ENCODE data around the gene RANBP9.

DNA sequence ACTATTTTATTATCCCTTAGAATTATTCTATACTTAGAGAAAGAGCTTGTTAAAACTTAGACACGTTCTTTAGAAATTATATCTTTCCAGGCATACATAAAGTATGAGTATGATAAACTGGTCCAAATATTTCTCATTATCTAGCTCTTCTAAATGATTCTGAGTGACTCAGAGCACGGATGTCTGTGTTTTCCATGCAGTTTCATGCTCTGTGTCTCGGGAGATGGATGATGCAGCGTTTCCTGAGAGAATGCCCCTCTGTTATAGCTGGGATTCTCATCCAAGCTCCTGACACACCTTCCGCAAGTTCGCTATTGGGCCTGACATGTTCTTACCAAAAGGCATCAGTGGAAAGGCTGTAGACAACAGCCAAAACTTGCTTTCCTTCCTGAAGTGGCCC, 117.9 kb downstream of the RANBP9 start:
- TF ChIP-seq, protein P1, sequence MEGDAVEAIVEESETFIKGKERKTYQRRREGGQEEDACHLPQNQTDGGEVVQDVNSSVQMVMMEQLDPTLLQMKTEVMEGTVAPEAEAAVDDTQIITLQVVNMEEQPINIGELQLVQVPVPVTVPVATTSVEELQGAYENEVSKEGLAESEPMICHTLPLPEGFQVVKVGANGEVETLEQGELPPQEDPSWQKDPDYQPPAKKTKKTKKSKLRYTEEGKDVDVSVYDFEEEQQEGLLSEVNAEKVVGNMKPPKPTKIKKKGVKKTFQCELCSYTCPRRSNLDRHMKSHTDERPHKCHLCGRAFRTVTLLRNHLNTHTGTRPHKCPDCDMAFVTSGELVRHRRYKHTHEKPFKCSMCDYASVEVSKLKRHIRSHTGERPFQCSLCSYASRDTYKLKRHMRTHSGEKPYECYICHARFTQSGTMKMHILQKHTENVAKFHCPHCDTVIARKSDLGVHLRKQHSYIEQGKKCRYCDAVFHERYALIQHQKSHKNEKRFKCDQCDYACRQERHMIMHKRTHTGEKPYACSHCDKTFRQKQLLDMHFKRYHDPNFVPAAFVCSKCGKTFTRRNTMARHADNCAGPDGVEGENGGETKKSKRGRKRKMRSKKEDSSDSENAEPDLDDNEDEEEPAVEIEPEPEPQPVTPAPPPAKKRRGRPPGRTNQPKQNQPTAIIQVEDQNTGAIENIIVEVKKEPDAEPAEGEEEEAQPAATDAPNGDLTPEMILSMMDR (conservative IDR thresholded peaks at IDR 0.05), result no peak
- TF ChIP-seq ZFX (IDR thresholded peaks at IDR 0.05), result no peak

Data from C4-2B (cell line).